NCI-H2081 (cell line): ENCODE results near the gene ARSB.
"Not testable (repeated sequence)": the region's sequence is repeated elsewhere in the genome, so short reads cannot be mapped to it uniquely, and the experiment has no call there.

ENCODE experiments used
- DNase-seq, 2 experiments: peaks; one replicate each; lab custom pipeline; 2025; lab: John Stamatoyannopoulos, UW

ARSB gene

DNA sequence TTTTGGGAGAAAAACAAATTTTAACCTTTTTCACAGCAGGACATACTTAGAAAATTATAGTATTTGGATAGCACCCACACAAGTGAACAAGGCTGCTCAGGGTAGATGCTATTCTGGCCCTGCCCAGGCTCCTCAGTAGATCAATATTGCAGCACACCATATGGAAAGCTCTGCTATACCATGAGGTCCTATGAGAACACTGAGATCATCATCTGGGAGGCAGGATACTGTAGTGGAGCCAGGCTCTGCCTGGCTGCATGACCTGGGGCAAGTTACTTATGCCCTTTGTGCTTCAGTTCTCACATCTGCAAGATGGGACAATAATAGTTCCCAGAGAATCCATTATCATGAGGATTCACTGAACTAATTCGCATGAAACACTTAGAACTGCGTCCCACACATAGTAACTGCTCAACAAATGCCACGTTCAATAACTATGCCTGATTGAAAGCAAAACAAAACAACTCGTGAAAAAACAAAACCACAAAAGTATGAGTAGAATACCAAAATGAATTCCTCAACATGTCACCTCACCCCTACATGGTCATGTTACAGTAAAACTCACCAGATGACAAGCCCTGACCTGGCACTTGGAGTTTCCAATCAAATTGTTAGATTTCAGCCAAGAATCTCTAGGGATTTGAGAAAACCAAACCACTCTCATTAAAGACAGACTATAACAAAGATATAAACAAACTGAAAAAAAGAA, 31.9 kb downstream of the ARSB start:
- DNase-seq = no peak

GRCh38 chr5:78930721-78931120, 54.4 kb downstream of the ARSB start:
- DNase-seq = no peak

GRCh38 chr5:78929833-78930232, 55.3 kb downstream of the ARSB start:
- no peak for DNase-seq

DNA sequence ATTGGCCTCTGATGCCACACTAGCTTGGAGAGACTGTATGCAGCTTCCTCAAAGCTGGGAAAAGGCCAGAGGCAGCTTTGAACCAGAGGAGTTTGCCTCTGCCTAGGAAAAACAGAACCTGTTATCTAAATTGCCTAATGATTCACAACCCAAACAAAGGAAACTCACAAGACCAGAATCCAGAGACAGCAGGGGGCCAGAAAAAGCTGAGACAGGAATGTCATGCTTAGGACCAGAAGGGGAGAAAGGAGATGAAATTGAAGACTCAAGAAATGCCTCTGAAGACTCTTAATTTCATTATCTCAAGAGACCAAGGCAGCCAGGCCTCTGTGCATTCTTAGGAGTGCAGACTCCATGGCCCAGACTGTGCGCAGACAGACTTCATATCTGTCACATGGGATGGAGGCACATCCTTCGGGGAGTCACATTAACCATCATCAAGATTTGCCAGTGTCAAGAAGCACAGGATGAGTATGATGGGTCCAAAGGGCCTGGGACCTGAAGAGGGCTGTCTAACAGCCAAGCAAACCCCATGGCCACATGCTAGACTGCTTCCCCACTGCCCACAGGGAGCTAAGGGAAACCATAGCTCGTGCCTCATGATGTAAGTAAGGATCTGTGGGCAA, 57.3 kb downstream of the ARSB start:
- DNase-seq = no peak

DNA sequence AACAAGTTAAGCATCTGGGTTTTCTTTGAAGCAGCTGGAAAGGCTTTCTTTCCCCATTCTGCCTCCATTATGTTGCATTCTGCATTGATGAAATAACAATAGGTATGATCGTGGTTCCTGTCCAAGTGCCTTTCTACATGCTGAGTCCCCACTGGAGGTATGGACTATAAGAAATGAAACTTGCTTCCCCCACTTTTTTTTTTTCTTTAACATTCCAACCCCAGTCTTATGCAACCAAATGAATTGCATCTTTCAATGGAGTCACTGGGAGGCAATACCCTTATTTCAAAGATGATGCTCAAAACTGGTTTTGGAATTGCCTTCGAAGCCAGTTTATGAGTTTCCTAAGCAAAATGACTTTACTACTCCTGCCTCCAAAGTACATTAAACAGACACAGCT, 58.9 kb downstream of the ARSB start:
- no peak for DNase-seq

GRCh38 chr5:78925129-78925876, 59.8 kb downstream of the ARSB start:
- DNase-seq = no peak

DNA sequence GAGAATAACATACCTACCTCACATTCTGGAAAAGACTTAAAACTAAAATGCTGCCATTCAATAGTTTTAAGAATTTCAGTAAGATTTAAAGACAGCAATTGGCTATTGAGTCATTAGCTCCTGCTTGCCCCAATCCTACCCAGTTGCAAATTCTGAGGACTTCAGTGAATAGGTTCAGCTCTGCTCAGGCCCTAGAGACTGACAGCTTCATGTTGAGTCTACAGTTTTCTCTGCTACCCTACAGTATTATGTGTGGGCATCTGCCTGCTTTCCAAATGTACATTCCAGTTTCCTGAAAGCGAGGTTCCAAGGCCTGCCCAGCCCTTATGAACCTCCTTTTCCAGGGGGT, 61.5 kb downstream of the ARSB start:
- DNase-seq = no peak

DNA sequence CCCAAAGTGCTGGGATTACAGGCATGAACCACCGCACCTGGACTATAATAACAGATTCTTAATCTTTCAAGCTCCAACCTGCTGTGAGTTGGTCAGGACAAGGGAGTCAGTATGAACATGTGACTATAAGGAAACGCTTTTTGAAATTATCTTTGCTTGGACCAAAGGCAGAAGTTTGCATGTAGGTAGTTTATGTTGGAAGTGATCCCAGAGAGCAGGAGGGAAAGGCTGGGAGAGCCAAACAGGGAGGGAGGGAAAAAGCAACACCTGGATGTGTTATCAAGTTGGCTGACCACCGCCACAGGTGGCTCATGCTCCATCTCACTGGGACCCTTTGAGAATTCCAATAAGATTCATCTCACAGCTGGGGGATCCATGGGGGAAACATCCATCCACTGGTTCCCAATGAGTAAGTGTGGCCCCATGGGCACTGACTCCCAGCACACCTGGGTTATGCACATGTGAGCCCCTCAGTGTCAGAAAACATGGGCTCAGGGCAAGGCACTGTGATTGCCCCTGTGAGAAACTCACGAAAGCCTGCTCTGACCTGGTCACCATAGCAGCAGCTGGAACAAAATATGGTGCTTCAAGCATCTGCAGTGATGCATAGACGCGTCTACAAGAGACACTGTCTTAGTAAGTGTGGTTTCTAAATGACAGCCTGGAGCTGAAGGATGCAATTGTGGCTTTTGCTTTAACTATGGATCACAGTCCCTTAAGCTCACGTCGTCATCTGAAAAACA, 62.1 kb downstream of the ARSB start:
- DNase-seq = no peak

- no peak for DNase-seq
Observed at GRCh38 chr5:78920604-78921003, 64.5 kb downstream of the ARSB start.

- DNase-seq = no peak
Observed at GRCh38 chr5:78919796-78920195, 65.3 kb downstream of the ARSB start.

DNA sequence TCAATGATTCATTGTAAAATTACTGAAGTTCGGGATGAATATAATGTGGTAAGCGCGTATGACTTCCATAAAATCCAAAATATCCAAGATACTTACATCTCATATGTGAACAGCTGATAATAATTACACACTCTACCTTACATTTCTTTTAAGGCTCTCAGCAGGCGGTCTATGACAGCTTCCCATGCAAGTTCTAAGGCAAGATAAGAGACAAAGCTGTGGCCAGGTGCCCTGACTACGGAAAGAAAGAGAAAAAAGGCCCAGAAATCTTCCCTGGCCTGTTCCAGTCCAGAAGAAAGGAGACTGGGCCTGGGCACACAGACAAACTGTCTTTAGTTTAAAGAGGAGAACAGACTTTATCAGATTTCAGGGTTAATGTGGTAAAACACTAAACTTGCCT, 69.1 kb downstream of the ARSB start:
- DNase-seq = no peak

GRCh38 chr5:78915170-78915569, 69.9 kb downstream of the ARSB start:
- no peak for DNase-seq

DNA sequence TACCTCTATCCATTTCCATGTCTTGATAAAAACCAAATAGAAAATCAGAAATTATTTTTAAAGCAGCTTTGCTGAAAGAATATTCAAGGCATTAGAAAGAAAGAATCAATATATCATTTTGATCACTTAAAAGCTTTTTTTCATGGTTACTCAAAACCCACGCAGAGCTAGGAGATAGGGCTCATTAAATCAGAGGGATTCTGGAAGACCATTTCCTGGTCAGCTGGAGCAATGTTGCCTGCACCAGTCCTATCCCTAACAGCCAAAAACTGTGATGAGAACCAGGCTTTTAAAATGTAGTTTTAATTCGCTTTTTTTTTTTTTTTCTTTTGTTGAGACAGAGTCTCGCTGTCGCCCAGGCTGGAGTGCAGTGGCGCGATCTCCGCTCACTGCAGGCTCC, 72.3 kb downstream of the ARSB start:
- DNase-seq = no peak

DNA sequence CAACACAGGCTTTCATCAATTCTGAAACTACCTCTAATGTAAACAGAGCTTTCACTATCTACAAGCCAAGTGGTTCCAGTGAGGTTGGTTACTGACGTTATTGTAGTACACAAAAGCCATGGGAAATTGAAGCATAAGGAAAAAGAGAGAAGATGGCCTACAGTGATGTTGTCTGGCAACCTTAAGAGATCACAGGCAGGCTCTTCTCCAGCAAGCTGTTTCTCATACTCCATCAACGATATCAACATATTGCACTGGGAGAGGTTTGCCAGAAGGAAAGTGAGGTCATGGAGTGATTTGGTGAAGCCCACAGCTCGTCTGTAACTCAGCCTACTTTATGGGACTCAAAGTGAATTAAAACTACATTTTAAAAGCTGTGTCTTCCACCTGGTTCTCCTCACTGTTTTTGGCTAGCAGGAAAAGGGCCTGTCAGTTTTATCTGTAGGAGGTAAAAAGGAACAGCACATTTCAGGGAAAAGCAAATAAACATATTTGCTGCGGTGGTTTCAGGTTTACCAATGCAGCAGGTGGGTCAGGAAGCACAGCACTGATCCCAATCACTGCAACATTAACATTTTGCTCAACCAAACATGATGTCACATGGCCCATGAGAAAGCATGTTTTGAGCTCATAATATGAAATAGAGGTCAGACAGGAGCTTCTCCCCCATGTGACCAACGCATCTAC, 72.9 kb downstream of the ARSB start:
- peak; percentile 38 to 80 for DNase-seq

GRCh38 chr5:78909224-78909983, 75.7 kb downstream of the ARSB start:
- DNase-seq = not testable (repeated sequence)

GRCh38 chr5:78908173-78909061, 76.7 kb downstream of the ARSB start:
- DNase-seq = peak in 1 of 2 experiments; percentile 58

GRCh38 chr5:78907255-78907891, 77.7 kb downstream of the ARSB start:
- no peak for DNase-seq

DNA sequence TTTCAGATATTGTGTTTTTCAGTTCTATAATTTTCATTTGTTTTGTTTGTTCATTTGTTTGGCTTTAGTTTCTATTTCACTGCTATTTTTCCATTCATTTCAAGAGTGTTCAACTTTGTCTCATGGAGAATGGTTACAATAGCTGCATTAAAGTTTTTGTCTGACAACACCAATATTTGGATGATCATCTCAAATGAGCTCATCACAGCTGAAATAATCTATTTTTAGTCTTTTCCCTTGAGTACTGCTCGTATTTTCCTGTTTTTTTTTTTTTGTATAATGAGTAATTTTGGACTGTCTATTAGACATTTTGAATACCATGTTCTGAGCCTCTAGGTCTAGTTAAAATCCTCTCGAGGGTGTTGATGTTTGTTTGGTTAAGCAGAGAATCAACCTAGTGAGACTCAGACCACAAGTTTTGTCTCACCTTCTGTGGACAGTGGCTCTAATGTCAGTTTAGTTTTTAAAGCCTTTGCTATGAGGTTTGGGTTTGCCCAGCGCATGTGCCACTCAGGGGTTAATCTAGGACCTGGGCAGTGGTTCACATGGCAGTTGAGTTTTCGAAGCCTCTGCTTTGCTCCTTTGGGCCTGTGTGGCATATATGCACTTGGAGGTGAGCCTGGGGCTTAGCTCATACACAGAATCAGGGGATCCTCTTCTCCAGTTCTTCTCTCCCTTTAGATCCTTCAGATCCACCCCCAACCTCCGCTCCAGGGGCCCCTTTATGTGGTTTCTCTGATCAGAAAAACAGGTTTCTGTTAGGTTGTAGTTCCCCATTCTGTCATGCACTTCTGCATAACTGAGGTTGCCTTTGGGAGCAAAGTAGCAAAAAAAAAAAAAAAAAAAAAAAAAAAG, 79.8 kb downstream of the ARSB start:
- no peak for DNase-seq

DNA sequence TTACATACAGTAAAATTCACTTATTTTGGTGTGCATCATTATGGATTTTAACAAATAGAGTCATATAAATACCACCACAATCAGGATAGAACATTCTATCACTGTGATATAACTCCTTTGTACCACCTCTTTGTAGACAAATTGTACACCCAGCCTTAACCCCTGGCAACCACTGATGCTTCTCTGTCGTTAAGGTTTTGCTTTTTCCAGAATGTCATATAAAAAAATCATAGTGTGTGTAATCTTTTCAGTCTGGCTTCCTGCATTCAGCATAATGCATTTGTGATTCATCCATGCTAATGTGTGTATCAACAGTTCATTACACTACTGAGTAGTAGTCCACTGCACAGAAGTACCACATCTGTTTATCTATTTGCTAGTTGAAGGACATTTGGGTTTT, 81.2 kb downstream of the ARSB start:
- no peak for DNase-seq
